Endothelial cell of umbilical vein (primary cell): ENCODE data around the gene A4GNT. TPM values are rescaled to one million over a fixed set of nuclear protein-coding genes. Genes with fewer than 3 reads are reported as not detected.

ENCODE experiments used
- BruUV-seq: library from RNA; stranded (reverse); fragments of 400-500 nt; replicated peaks from 2 replicates; lab custom pipeline; 2021; lab: Mats Ljungman, UMichigan
- CTCF ChIA-PET: fragments of 300-600, 350-600 bp; sonication (Branson Sonifier 250); formaldehyde crosslinking; loops from one replicate; lab custom pipeline; 2021; ENCODE audit warnings: antibody characterized with exemption, inconsistent platforms; lab: Charles Lee
- POLR2A ChIA-PET: fragments of 300-600, 350-600 bp; sonication (Branson Sonifier 250); formaldehyde crosslinking; loops from one replicate; lab custom pipeline; 2021; ENCODE audit warnings: antibody characterized with exemption, inconsistent platforms; lab: Charles Lee
- DNase-seq: peaks from one replicate; pipeline ENCODE4 v3.0.0-alpha.2; 2011; ENCODE audit warnings: low read depth, low spot score
- FAIRE-seq: peaks from 2 replicates; lab custom pipeline; 2011; peaks lifted over from hg19 to GRCh38; lab: Jason Lieb, UNC
- H2AFZ ChIP-seq: 2 replicates; pipeline ENCODE4 v1.6.0; 2012; ENCODE audit warnings: low read depth, low read length, control low read depth, inconsistent platforms
- H3K27ac ChIP-seq: 2 replicates; pipeline ENCODE4 v1.5.1; 2011; ENCODE audit warnings: low read depth, mild to moderate bottlenecking, control low read depth, low read length, moderate library complexity; ENCODE audit not compliant: insufficient read depth
- H3K27me3 ChIP-seq, 2 experiments: 2 replicates each; pipeline versions ENCODE4 v1.6.0 to v1.6.1; 2011; ENCODE audit warnings: low read length in 2 of 2, mixed read lengths in 1 of 2; ENCODE audit not compliant: control insufficient read depth in 2 of 2, insufficient read depth in 2 of 2
- H3K36me3 ChIP-seq, 2 experiments: 2 replicates in 1 of 2; 3 replicates in 1 of 2; pipeline ENCODE4 v1.5.1; 2011; ENCODE audit warnings: low read length in 2 of 2, mild to moderate bottlenecking in 1 of 2, moderate library complexity in 1 of 2; ENCODE audit not compliant: control insufficient read depth in 2 of 2, insufficient read depth in 2 of 2; ENCODE audit errors: extremely low read depth in 1 of 2
- H3K4me1 ChIP-seq: 3 replicates; pipeline ENCODE4 v1.5.1; 2011; ENCODE audit warnings: mild to moderate bottlenecking, low read length; ENCODE audit not compliant: control insufficient read depth, insufficient read depth; ENCODE audit errors: extremely low read depth
- H3K4me2 ChIP-seq: 2 replicates; pipeline ENCODE4 v1.6.1; 2011; ENCODE audit warnings: low read length, control low read depth, mixed read lengths; ENCODE audit not compliant: insufficient read depth
- H3K4me3 ChIP-seq, 3 experiments: fragments of 200-600 bp in 1 of 3; sonication (generic), shearing (Covaris generic) in 1 of 3; replicated peaks in 1 of 3; 2 replicates each; pipeline ENCODE4 v1.5.1; 2011 to 2016; ENCODE audit warnings: control low read depth in 3 of 3, low read length in 3 of 3, mild to moderate bottlenecking in 2 of 3, inconsistent platforms in 1 of 3, low read depth in 1 of 3, moderate library complexity in 1 of 3; ENCODE audit not compliant: insufficient read depth in 1 of 3
- H3K79me2 ChIP-seq: 2 replicates; pipeline ENCODE4 v1.6.0; 2012; ENCODE audit warnings: low read length, inconsistent platforms; ENCODE audit not compliant: control insufficient read depth, insufficient read depth
- H3K9ac ChIP-seq: replicated peaks from 2 replicates; pipeline ENCODE3; 2011; ENCODE audit warnings: low read length, control low read depth; ENCODE audit not compliant: insufficient read depth; ENCODE audit errors: extremely low read depth
- H3K9me1 ChIP-seq: replicated peaks from 3 replicates; pipeline ENCODE4 v1.6.0; 2011; ENCODE audit warnings: mild to moderate bottlenecking, low read length; ENCODE audit not compliant: control insufficient read depth, insufficient read depth; ENCODE audit errors: extremely low read depth
- H3K9me3 ChIP-seq: replicated peaks from 2 replicates; pipeline ENCODE4 v1.5.1; 2012; ENCODE audit warnings: low read length, inconsistent platforms; ENCODE audit not compliant: control insufficient read depth, insufficient read depth
- H4K20me1 ChIP-seq: replicated peaks from 2 replicates; pipeline ENCODE3; 2011; ENCODE audit warnings: mild to moderate bottlenecking, low read length; ENCODE audit not compliant: control insufficient read depth, insufficient read depth; ENCODE audit errors: extremely low read depth
- EZH2 ChIP-seq: IDR thresholded peaks from 2 replicates; pipeline ENCODE4 v1.6.1; 2012; ENCODE audit warnings: borderline replicate concordance, low read depth, mild to moderate bottlenecking, moderate library complexity, low read length, inconsistent platforms; ENCODE audit not compliant: severe bottlenecking
- FOS ChIP-seq: IDR thresholded peaks from 2 replicates; pipeline ENCODE4 v1.6.1; 2011; ENCODE audit warnings: mild to moderate bottlenecking, low read length, moderate library complexity, borderline replicate concordance; ENCODE audit not compliant: insufficient read depth
- POLR2A ChIP-seq: IDR thresholded peaks from 2 replicates; pipeline ENCODE4 v1.6.1; 2012; ENCODE audit warnings: low read depth, mild to moderate bottlenecking, control low read depth, low read length
- dilution Hi-C: fragments of 300-500 bp; cut with MboI; formaldehyde crosslinking; loops from one replicate; pipeline ENCODE4 v1.15.0; 2019; ENCODE audit warnings: low sequenced_read_pairs; ENCODE audit not compliant: extremely low pct_ligation_motif_present
- intact Hi-C: fragments of 100-400 bp; cut with micrococcal nuclease; formaldehyde crosslinking; loops from one replicate; pipeline ENCODE4 v1.10.0; 2022
- polyA plus RNA-seq, 4 experiments: library from polyadenylated mRNA; depleted of rRNA in 3 of 4; stranded (reverse) in 3 of 4; unstranded in 1 of 4; fragments of >200 nt; gene quantifications; 2 replicates each; pipeline versions ENCODE4 v1.2.1 to v1.2.3, GENCODE V29; 2011 to 2012; ENCODE audit warnings: missing spikeins in 1 of 4
- total RNA-seq: library from RNA; stranded (reverse); gene quantifications from 2 replicates; pipeline ENCODE4 v1.2.3, GENCODE V29; 2021
- TF ChIP-seq, protein P1 (sequence below), 2 donors: IDR thresholded peaks; 1 replicate in 1 of 2; 2 replicates in 1 of 2; pipeline ENCODE4 v1.5.1; 2011; ENCODE audit warnings: low read length in 2 of 2, mild to moderate bottlenecking in 2 of 2, moderate library complexity in 2 of 2, control low read depth in 1 of 2, inconsistent platforms in 1 of 2, low read depth in 1 of 2; ENCODE audit not compliant: insufficient read depth in 1 of 2; ENCODE audit errors: extremely low read depth in 1 of 2
- TF ChIP-seq, protein P2 (sequence below): IDR thresholded peaks from 2 replicates; pipeline ENCODE4 v1.6.1; 2011; ENCODE audit not compliant: insufficient read depth, insufficient read length

The A4GNT gene
- total and polyA plus RNA-seq, 2 donors (not counting 3 experiments of a cell fraction or from before 2014, with no cell fraction given), result not detected

DNA sequence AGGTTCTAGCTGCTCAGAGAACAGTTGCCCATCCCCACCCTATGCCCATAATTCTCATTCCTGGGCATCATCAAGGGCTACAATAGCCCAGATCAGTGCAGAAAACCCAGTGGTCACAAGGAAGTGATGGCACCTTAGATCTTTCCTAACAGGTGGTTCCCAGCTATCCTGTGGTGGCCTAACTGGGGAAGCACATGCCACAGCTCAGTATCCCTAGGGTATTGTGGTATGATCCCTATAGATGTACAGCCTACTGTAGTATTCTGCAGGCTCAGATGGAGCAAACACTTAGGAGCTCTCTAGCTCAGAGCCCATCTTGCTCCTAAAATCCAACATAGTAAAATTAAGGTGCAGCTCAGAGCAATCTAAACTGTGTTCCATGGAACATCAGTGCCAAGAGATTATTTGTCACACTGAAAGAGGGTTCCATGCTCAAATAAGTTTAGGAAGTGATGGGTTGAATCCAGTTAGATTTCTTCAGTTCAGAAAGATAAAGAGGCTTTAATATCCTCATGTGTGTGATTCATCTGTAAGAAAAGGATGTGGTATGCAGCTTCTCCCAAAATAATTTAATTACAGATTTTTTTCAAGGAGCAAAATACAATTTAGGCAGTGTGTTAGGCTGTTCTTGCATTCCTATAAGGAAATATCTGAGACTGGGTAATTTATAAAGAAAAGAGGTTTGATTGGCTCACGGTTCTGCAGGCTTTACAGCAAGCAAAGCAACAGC lies 4.4 kb downstream of the A4GNT start:
- H3K4me1 ChIP-seq, result no peaks in the 10 kb centered on the region
- POLR2A ChIA-PET, result interaction anchor here (0.6 kb wide), 1 partner anchor 825 kb away, joined by 11 read pairs; no protein-coding TSS in a partner anchor
- no peak overlapping the region for H3K4me3 ChIP-seq
- H3K4me2 ChIP-seq, result no peak overlapping the region
- no peak for FAIRE-seq
- no peak overlapping the region for H2AFZ ChIP-seq
- dilution Hi-C loops (no loop called here), intact Hi-C loops (no loop called here)
- H3K36me3 ChIP-seq, result no peaks in the 10 kb centered on the region
- no peaks in the 10 kb centered on the region for H3K79me2 ChIP-seq
- no peak overlapping the region for H3K9ac ChIP-seq
- no peaks in the 10 kb centered on the region for H4K20me1 ChIP-seq
- DNase-seq, result no peak
- BruUV-seq, result no TSS peak
- no peak overlapping the region for H3K27ac ChIP-seq
- no peaks in the 10 kb centered on the region for H3K9me1 ChIP-seq
- CTCF ChIA-PET, result interaction anchor here (1.0 to 2.2 kb wide), 5 partner anchors 8 to 142 kb away, joined by 3 to 9 read pairs (median 3); no protein-coding TSS in a partner anchor
- peaks cover 5 to 11% of the 10 kb centered on the region in 2 experiments for H3K27me3 ChIP-seq
- no peak for TF ChIP-seq FOS
- TF ChIP-seq POLR2A, result no peak
- TF ChIP-seq, protein P1, sequence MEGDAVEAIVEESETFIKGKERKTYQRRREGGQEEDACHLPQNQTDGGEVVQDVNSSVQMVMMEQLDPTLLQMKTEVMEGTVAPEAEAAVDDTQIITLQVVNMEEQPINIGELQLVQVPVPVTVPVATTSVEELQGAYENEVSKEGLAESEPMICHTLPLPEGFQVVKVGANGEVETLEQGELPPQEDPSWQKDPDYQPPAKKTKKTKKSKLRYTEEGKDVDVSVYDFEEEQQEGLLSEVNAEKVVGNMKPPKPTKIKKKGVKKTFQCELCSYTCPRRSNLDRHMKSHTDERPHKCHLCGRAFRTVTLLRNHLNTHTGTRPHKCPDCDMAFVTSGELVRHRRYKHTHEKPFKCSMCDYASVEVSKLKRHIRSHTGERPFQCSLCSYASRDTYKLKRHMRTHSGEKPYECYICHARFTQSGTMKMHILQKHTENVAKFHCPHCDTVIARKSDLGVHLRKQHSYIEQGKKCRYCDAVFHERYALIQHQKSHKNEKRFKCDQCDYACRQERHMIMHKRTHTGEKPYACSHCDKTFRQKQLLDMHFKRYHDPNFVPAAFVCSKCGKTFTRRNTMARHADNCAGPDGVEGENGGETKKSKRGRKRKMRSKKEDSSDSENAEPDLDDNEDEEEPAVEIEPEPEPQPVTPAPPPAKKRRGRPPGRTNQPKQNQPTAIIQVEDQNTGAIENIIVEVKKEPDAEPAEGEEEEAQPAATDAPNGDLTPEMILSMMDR (IDR thresholded peaks at IDR 0.05; ENCODE audit: extremely low read depth in 1 of 2, insufficient read depth in 1 of 2, low read depth in 1 of 2, low read length in 2 of 2), result no peak
- TF ChIP-seq, protein P2, sequence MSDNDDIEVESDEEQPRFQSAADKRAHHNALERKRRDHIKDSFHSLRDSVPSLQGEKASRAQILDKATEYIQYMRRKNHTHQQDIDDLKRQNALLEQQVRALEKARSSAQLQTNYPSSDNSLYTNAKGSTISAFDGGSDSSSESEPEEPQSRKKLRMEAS, result no peak
- TF ChIP-seq EZH2, result no peak
- H3K9me3 ChIP-seq, result no peaks in the 10 kb centered on the region
